ENCODE measurements around the gene CRYZL1.

The CRYZL1 gene

GRCh38 chr21:33641352-33642026 is at the start of gene CRYZL1:
Gene CRYZL1, minus strand, starts transcription at chr21:33641741. Its CDS starts 10,190 bp downstream, at chr21:33631551.
- peak; percentile 100 for DNase-seq
- H4K20me1 ChIP-seq (ENCODE audit: insufficient read depth, low read length) = peaks cover 3% of the 10 kb centered on the region; the same call in 1 of the 2 replicates
- H3K4me1 ChIP-seq (ENCODE audit: insufficient read depth, low read length) = peaks cover 47% of the 10 kb centered on the region
- ATAC-seq (ENCODE audit: insufficient read depth, low read depth) = peak; percentile 79
- H3K27ac ChIP-seq (ENCODE audit: low read length) = peak within 1 kb of the TSS; percentile 95
- H3K9ac ChIP-seq (ENCODE audit: low read depth, low read length) = peak within 1 kb of the TSS; percentile 71
- H3K4me2 ChIP-seq (ENCODE audit: insufficient read depth, low read length) = peak within 1 kb of the TSS; percentile 75
- peaks cover 11% of the 10 kb centered on the region for H3K27me3 ChIP-seq (ENCODE audit: insufficient read depth, low read length, poor library complexity)
- H3K4me3 ChIP-seq (ENCODE audit: low read depth in 1 of 2, low read length in 2 of 2) = peak within 1 kb of the TSS; percentile 67 to 84
- no peak for TF ChIP-seq EZH2 (IDR thresholded peaks at IDR 0.05; ENCODE audit: borderline replicate concordance, low read depth, low read length, severe bottlenecking)
- TF ChIP-seq CTCF (IDR thresholded peaks at IDR 0.05; ENCODE audit: borderline replicate concordance, extremely low read depth, low read length, poor library complexity, severe bottlenecking) = no peak
- H3K79me2 ChIP-seq (ENCODE audit: insufficient read depth, low read length) = peaks cover 72% of the 10 kb centered on the region
- H2AFZ ChIP-seq (ENCODE audit: low read depth, low read length) = peak within 1 kb of the TSS; percentile 84
- H3K9me3 ChIP-seq (ENCODE audit: insufficient read depth, low read length, severe bottlenecking) = no peaks in the 10 kb centered on the region
- H3K36me3 ChIP-seq (ENCODE audit: insufficient read depth, low read length) = no peaks in the 10 kb centered on the region; the same call in 1 of the 2 replicates

GRCh38 chr21:33690874-33691273 is 49.3 kb upstream of the CRYZL1 start:
- TF ChIP-seq EZH2 (IDR thresholded peaks at IDR 0.05; ENCODE audit: borderline replicate concordance, low read depth, low read length, severe bottlenecking) = no peak
- TF ChIP-seq CTCF (IDR thresholded peaks at IDR 0.05; ENCODE audit: borderline replicate concordance, extremely low read depth, low read length, poor library complexity, severe bottlenecking) = no peak
- no peaks in the 10 kb centered on the region for H3K27me3 ChIP-seq (ENCODE audit: insufficient read depth, low read length, poor library complexity)
- no peaks in the 10 kb centered on the region; the same call in 1 of the 2 replicates for H4K20me1 ChIP-seq (ENCODE audit: insufficient read depth, low read length)
- DNase-seq = no peak
- no peak overlapping the region for H3K9ac ChIP-seq (ENCODE audit: low read depth, low read length)
- H3K9me3 ChIP-seq (ENCODE audit: insufficient read depth, low read length, severe bottlenecking) = no peaks in the 10 kb centered on the region
- H3K27ac ChIP-seq (ENCODE audit: low read length) = no peak overlapping the region
- H3K79me2 ChIP-seq (ENCODE audit: insufficient read depth, low read length) = peaks cover 7% of the 10 kb centered on the region; the same call in 1 of the 2 replicates
- H2AFZ ChIP-seq (ENCODE audit: low read depth, low read length) = no peak overlapping the region
- H3K4me1 ChIP-seq (ENCODE audit: insufficient read depth, low read length) = no peaks in the 10 kb centered on the region
- no peak overlapping the region for H3K4me2 ChIP-seq (ENCODE audit: insufficient read depth, low read length)
- no peaks in the 10 kb centered on the region for H3K36me3 ChIP-seq (ENCODE audit: insufficient read depth, low read length)
- ATAC-seq (ENCODE audit: insufficient read depth, low read depth) = no peak
- no peak overlapping the region for H3K4me3 ChIP-seq (ENCODE audit: low read depth in 1 of 2, low read length in 2 of 2)

GRCh38 chr21:33688353-33688752 is 46.8 kb upstream of the CRYZL1 start:
- Histone ChIP-seq H3K4me1 (ENCODE audit: insufficient read depth, low read length) (no peaks in the 10 kb centered on the region), H3K4me3 (ENCODE audit: low read depth in 1 of 2, low read length in 2 of 2) (no peak overlapping the region), H3K27ac (ENCODE audit: low read length) (no peak overlapping the region), H3K36me3 (ENCODE audit: insufficient read depth, low read length) (no peaks in the 10 kb centered on the region), H3K9me3 (ENCODE audit: insufficient read depth, low read length, severe bottlenecking) (no peaks in the 10 kb centered on the region), H2AFZ (ENCODE audit: low read depth, low read length) (no peak overlapping the region), H3K4me2 (ENCODE audit: insufficient read depth, low read length) (no peak overlapping the region), H3K79me2 (ENCODE audit: insufficient read depth, low read length) (peaks cover 7% of the 10 kb centered on the region; the same call in 1 of the 2 replicates), H3K9ac (ENCODE audit: low read depth, low read length) (no peak overlapping the region), H4K20me1 (ENCODE audit: insufficient read depth, low read length) (no peaks in the 10 kb centered on the region; the same call in 1 of the 2 replicates), H3K27me3 (ENCODE audit: insufficient read depth, low read length, poor library complexity) (no peaks in the 10 kb centered on the region)
- ATAC-seq (ENCODE audit: insufficient read depth, low read depth) (no peak), DNase-seq (no peak)
- no peak for TF ChIP-seq EZH2 (IDR thresholded peaks at IDR 0.05; ENCODE audit: borderline replicate concordance, low read depth, low read length, severe bottlenecking)
- no peak for TF ChIP-seq CTCF (IDR thresholded peaks at IDR 0.05; ENCODE audit: borderline replicate concordance, extremely low read depth, low read length, poor library complexity, severe bottlenecking)
